ENCODE data around the gene CRACR2A.

The CRACR2A gene

DNA sequence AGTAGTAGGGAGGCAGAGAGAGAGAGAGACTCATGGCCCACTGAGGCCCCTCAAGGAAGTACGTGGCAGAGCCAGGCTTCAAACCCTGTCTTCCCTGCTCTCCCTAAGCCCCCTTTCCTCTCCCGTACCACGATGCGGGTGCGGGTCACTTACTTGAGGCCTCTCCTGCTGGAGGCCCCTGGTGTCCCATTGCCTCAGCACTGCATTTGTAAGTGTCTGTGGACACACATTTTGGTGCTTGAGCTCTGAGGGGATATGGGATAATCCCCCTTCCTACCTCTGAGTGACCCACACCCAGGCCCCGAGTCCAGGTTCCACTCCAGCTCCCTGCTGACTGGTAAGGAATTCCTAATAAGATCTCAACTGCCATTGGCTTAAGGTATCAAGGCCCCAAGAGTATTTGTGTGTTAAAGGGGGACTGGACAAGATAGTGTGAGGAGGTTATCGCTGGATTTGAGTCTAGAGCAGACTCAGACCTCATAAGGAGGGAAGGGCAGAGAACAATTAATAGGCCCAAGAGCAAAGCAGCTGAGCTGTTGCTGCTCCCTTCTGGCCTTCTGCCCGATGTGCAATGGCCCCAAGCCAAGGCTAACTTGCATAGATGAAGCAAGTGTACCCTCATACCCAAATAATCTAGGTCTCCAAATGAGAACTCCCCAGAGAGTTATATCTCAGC, 71.9 kb downstream of the CRACR2A start:
- no peak overlapping the region for H3K4me3 ChIP-seq (replicated peaks; ENCODE audit: insufficient read depth, low read length)
- H3K27me3 ChIP-seq (ENCODE audit: insufficient read depth, poor library complexity, severe bottlenecking) = no peaks in the 10 kb centered on the region
- no peak overlapping the region for H3K27ac ChIP-seq (replicated peaks)
- DNase-seq (ENCODE audit: low read depth in 1 of 2, low spot score in 1 of 2) = no peak
- TF ChIP-seq, protein P1, sequence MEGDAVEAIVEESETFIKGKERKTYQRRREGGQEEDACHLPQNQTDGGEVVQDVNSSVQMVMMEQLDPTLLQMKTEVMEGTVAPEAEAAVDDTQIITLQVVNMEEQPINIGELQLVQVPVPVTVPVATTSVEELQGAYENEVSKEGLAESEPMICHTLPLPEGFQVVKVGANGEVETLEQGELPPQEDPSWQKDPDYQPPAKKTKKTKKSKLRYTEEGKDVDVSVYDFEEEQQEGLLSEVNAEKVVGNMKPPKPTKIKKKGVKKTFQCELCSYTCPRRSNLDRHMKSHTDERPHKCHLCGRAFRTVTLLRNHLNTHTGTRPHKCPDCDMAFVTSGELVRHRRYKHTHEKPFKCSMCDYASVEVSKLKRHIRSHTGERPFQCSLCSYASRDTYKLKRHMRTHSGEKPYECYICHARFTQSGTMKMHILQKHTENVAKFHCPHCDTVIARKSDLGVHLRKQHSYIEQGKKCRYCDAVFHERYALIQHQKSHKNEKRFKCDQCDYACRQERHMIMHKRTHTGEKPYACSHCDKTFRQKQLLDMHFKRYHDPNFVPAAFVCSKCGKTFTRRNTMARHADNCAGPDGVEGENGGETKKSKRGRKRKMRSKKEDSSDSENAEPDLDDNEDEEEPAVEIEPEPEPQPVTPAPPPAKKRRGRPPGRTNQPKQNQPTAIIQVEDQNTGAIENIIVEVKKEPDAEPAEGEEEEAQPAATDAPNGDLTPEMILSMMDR (IDR thresholded peaks at IDR 0.05; ENCODE audit: insufficient read depth, low read length) = no peak
- TF ChIP-seq POLR2AphosphoS5 (IDR thresholded peaks at IDR 0.05; ENCODE audit: low read depth) = no peak
- TF ChIP-seq, protein P2, sequence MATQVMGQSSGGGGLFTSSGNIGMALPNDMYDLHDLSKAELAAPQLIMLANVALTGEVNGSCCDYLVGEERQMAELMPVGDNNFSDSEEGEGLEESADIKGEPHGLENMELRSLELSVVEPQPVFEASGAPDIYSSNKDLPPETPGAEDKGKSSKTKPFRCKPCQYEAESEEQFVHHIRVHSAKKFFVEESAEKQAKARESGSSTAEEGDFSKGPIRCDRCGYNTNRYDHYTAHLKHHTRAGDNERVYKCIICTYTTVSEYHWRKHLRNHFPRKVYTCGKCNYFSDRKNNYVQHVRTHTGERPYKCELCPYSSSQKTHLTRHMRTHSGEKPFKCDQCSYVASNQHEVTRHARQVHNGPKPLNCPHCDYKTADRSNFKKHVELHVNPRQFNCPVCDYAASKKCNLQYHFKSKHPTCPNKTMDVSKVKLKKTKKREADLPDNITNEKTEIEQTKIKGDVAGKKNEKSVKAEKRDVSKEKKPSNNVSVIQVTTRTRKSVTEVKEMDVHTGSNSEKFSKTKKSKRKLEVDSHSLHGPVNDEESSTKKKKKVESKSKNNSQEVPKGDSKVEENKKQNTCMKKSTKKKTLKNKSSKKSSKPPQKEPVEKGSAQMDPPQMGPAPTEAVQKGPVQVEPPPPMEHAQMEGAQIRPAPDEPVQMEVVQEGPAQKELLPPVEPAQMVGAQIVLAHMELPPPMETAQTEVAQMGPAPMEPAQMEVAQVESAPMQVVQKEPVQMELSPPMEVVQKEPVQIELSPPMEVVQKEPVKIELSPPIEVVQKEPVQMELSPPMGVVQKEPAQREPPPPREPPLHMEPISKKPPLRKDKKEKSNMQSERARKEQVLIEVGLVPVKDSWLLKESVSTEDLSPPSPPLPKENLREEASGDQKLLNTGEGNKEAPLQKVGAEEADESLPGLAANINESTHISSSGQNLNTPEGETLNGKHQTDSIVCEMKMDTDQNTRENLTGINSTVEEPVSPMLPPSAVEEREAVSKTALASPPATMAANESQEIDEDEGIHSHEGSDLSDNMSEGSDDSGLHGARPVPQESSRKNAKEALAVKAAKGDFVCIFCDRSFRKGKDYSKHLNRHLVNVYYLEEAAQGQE (IDR thresholded peaks at IDR 0.05; ENCODE audit: insufficient replicate concordance, low read depth) = no peak
- TF ChIP-seq SPI1 (IDR thresholded peaks at IDR 0.05; ENCODE audit: borderline replicate concordance, low read depth) = no peak
- TF ChIP-seq GABPA (IDR thresholded peaks at IDR 0.05; ENCODE audit: low read depth) = no peak

DNA sequence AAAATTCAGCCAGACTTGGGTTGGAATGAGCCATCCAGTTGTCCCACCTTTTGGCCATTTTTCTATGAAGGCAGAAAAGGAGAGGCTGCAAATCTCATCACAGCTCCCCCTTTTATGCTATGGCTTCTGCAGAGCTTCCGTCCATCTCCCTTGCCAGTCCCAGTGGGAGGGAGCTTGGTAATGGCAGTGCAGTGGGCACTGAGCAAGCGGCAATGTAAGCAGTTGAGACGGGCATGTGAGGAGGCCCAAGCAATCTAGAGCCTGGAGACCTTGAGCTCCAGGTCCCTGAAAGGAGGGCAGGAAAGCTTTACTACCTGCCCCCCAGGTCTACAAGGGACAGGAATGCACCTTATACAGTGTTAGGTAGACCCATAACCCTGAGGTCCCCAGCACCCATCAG, 73.1 kb downstream of the CRACR2A start:
- H3K4me3 ChIP-seq (replicated peaks; ENCODE audit: insufficient read depth, low read length) = no peak overlapping the region
- TF ChIP-seq GABPA (IDR thresholded peaks at IDR 0.05; ENCODE audit: low read depth) = no peak
- TF ChIP-seq, protein P2 (IDR thresholded peaks at IDR 0.05; ENCODE audit: insufficient replicate concordance, low read depth) = no peak
- no peak for TF ChIP-seq POLR2AphosphoS5 (IDR thresholded peaks at IDR 0.05; ENCODE audit: low read depth)
- no peak for TF ChIP-seq SPI1 (IDR thresholded peaks at IDR 0.05; ENCODE audit: borderline replicate concordance, low read depth)
- TF ChIP-seq, protein P1 (IDR thresholded peaks at IDR 0.05; ENCODE audit: insufficient read depth, low read length) = no peak
- H3K27me3 ChIP-seq (ENCODE audit: insufficient read depth, poor library complexity, severe bottlenecking) = no peaks in the 10 kb centered on the region
- DNase-seq (ENCODE audit: low read depth in 1 of 2, low spot score in 1 of 2) = no peak
- no peak overlapping the region for H3K27ac ChIP-seq (replicated peaks)

DNA sequence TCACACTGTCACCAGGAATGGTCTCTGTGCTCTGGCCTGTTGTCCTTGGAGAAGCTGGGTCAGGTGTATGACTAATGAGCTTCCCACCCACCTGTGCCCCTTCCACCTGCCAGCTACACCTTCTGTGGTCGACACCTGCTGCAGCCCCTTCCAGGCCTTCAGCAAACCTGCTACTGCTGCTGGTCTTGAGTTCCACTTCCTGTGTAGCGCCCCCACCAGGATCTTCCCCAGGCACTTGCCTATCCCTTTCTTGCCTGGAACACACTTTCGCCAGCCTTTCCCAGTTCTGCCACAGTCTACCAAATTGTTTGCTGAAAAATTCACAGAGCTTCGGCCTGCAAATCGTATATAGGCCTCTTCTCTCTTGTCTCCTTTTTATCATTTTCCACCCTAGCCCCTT, 75.3 kb downstream of the CRACR2A start:
- Histone ChIP-seq H3K4me3 (replicated peaks; ENCODE audit: insufficient read depth, low read length) (no peak overlapping the region), H3K27me3 (ENCODE audit: insufficient read depth, poor library complexity, severe bottlenecking) (no peaks in the 10 kb centered on the region), H3K27ac (replicated peaks) (no peak overlapping the region)
- no peak for DNase-seq (ENCODE audit: low read depth in 1 of 2, low spot score in 1 of 2)
- TF ChIP-seq GABPA (IDR thresholded peaks at IDR 0.05; ENCODE audit: low read depth) (no peak), POLR2AphosphoS5 (IDR thresholded peaks at IDR 0.05; ENCODE audit: low read depth) (no peak), SPI1 (IDR thresholded peaks at IDR 0.05; ENCODE audit: borderline replicate concordance, low read depth) (no peak)
- TF ChIP-seq, protein P2 (IDR thresholded peaks at IDR 0.05; ENCODE audit: insufficient replicate concordance, low read depth) = no peak
- TF ChIP-seq, protein P1 (IDR thresholded peaks at IDR 0.05; ENCODE audit: insufficient read depth, low read length) = no peak
